Upper lobe of left lung (tissue), 6 donors: ENCODE results near the gene SCFD2. TPM values are rescaled to one million over a fixed set of nuclear protein-coding genes. Genes with fewer than 3 reads are reported as not detected.
"Not testable (repeated sequence)": the region's sequence is repeated elsewhere in the genome, so short reads cannot be mapped to it uniquely, and the experiment has no call there.

Source experiments
- ATAC-seq, 2 donors: fragments of 200-7000 bp; cut with Tn5 transposase; one replicate each; pipeline ENCODE4 v1.9.1; 2022; ENCODE audit warnings: mild to moderate bottlenecking in 2 of 2, moderate library complexity in 2 of 2; ENCODE audit not compliant: low FRiP score in 2 of 2
- DNase-seq, 2 donors: peaks; one replicate each; pipeline ENCODE4 v3.0.0-alpha.2; 2019 to 2020
- H3K27ac ChIP-seq, 4 donors: fragments of 200-600 bp; sonication (generic); one replicate each; pipeline ENCODE4 v1.5.1; 2016 to 2019
- H3K27me3 ChIP-seq, 4 donors: fragments of 200-600 bp; sonication (generic); one replicate each; pipeline ENCODE4 v1.5.1; 2017 to 2019
- H3K36me3 ChIP-seq, 4 donors: fragments of 200-600 bp; sonication (generic); one replicate each; pipeline ENCODE4 v1.5.1; 2016 to 2019
- H3K4me1 ChIP-seq, 4 donors: fragments of 200-600 bp; sonication (generic); one replicate each; pipeline ENCODE4 v1.5.1; 2018 to 2019
- H3K4me3 ChIP-seq, 4 donors: fragments of 200-600 bp; sonication (generic); one replicate each; pipeline ENCODE4 v1.5.1; 2017 to 2019; ENCODE audit warnings: mild to moderate bottlenecking in 2 of 4, moderate library complexity in 1 of 4
- H3K9me3 ChIP-seq, 4 donors: fragments of 200-600 bp; sonication (generic); one replicate each; pipeline ENCODE4 v1.5.1; 2018 to 2019
- EP300 ChIP-seq, 4 donors: sonication (generic); formaldehyde crosslinking; IDR thresholded peaks; one replicate each; pipeline ENCODE4 v1.5.1; 2017; ENCODE audit warnings: antibody characterized with exemption in 4 of 4, control low read depth in 2 of 4
- POLR2A ChIP-seq, 4 donors: fragments of 450-650 bp; IDR thresholded peaks; one replicate each; pipeline ENCODE4 v1.5.1; 2016 to 2017; ENCODE audit warnings: antibody characterized with exemption in 4 of 4, mild to moderate bottlenecking in 2 of 4
- POLR2AphosphoS5 ChIP-seq, 2 donors: sonication (generic); formaldehyde crosslinking; IDR thresholded peaks; one replicate each; pipeline ENCODE4 v1.5.1; 2017; ENCODE audit warnings: antibody characterized with exemption in 2 of 2
- WGBS, 2 donors: methylation state at CpG; one replicate each; pipeline ENCODE4 v1.1.5; 2017 to 2018; 5-methylcytosine and 5-hydroxymethylcytosine counted together
- total RNA-seq, 6 donors: library from RNA; depleted of rRNA in 4 of 6; stranded (reverse); fragments of >200 nt in 4 of 6; gene quantifications; one replicate each; pipeline versions ENCODE4 v1.1.0 to v1.2.1, GENCODE V29; 2016 to 2021
- TF ChIP-seq, protein P1 (sequence below), 6 experiments: fragments of 450-650 bp in 4 of 6; fragments of 200-600 bp in 2 of 6; sonication (generic) in 2 of 6; IDR thresholded peaks; one replicate each; pipeline ENCODE4 v1.5.1; 2016 to 2019; ENCODE audit warnings: antibody characterized with exemption in 6 of 6
- donor health status: DM: no; HTN: no; CAD: no; lungs with moderate emphysema.
- donor health status: DM: no; HTN: yes; CAD: no; lungs with severe emphysema.

The SCFD2 gene
- 10 to 100 TPM; 15.2 to 33.5 (median 20.0) TPM for total RNA-seq

DNA sequence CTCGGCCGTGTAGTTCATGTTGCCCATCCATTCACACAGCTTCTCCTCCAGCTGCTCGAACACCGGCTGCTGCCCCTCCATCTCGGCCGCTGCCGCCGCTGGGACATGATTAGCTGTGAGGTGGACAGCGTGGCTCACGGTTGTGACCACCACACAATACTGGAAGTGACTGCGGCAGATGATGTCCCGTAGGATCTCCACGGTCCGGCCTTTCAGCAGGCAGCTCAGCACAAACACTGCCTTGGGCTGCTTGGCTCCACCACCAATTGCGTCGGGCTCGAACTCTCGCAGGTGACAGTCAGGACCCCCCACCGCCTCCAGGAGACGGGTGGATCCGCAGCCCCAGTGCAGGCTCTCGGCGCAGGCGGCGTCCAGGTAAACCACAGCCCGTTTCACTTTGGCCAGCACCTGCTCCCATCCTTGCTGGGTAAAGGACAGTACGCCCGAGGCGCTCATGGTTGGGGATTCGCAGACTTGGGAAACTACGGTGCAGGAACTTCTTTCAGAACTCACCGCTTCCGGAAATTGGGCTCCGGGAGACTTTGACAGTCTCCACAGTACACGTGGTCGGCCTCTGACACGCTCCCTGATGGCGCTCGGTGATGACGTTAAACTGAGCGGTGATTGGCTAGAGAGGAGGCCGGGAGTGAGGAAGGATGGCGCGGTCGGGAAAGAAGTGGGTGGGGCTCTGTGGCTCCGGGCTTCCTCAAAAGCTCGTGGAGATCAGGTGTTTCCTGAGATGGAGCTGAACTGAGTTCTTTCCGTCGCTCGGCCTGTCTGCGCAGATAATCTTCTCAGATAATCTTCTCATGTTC is at the start of gene SCFD2:
Gene SCFD2, minus strand, starts transcription at position 576 of the 815 bp plus-strand sequence.
- Histone ChIP-seq H3K27ac (peak within 1 kb of the TSS; percentile 46 to 74 (median 56)), H3K36me3 (no peaks in the 10 kb centered on the region), H3K4me3 (peak within 1 kb of the TSS; percentile 80 to 97 (median 82)), H3K4me1 (peaks cover 19 to 30% (median 25%) of the 10 kb centered on the region in 4 donors), H3K27me3 (no peaks in the 10 kb centered on the region), H3K9me3 (no peaks in the 10 kb centered on the region)
- DNase-seq (peak; percentile 79 to 98), ATAC-seq (peak; percentile 100)
- TF ChIP-seq, protein P1, sequence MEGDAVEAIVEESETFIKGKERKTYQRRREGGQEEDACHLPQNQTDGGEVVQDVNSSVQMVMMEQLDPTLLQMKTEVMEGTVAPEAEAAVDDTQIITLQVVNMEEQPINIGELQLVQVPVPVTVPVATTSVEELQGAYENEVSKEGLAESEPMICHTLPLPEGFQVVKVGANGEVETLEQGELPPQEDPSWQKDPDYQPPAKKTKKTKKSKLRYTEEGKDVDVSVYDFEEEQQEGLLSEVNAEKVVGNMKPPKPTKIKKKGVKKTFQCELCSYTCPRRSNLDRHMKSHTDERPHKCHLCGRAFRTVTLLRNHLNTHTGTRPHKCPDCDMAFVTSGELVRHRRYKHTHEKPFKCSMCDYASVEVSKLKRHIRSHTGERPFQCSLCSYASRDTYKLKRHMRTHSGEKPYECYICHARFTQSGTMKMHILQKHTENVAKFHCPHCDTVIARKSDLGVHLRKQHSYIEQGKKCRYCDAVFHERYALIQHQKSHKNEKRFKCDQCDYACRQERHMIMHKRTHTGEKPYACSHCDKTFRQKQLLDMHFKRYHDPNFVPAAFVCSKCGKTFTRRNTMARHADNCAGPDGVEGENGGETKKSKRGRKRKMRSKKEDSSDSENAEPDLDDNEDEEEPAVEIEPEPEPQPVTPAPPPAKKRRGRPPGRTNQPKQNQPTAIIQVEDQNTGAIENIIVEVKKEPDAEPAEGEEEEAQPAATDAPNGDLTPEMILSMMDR (IDR thresholded peaks at IDR 0.05), result peak in 1 of 6 experiments; percentile 9
- TF ChIP-seq POLR2A (IDR thresholded peaks at IDR 0.05) (peak in 3 of 4 donors; percentile 25 to 49 (median 35)), EP300 (IDR thresholded peaks at IDR 0.05) (no peak), POLR2AphosphoS5 (IDR thresholded peaks at IDR 0.05) (peak; percentile 79 to 90)
- WGBS, 2 donors, result 0 to 1% methylated on average over 20 to 47 of the region's 51 CpGs

DNA sequence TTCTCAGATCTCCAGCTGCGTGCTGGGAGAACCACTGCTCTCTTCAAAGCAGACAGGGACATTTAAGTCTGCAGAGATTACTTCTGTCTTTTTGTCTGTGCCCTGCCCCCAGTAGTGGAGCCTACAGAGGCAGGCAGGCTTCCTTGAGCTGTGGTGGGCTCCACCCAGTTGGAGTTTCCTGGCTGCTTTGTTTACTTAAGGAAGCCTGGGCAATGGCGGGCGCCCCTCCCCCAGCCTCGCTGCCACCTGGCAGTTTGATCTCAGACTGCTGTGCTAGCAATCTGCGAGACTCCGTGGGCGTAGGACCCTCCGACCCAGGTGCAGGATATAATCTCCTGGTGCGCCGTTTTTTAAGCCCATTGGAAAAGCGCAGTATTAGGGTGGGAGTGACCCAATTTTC is 43.6 kb upstream of the SCFD2 start:
- H3K27ac ChIP-seq, H3K4me1 ChIP-seq, ATAC-seq, H3K4me3 ChIP-seq, H3K9me3 ChIP-seq, H3K27me3 ChIP-seq: not testable (repeated sequence)
- H3K36me3 ChIP-seq, result peaks cover 0 to 10% (median 1%) of the 10 kb centered on the region in 4 donors
- peak in 1 of 2 donors; percentile 45 for DNase-seq
- 91 to 97% methylated on average over 6 to 11 of the region's 11 CpGs for WGBS, 2 donors

DNA sequence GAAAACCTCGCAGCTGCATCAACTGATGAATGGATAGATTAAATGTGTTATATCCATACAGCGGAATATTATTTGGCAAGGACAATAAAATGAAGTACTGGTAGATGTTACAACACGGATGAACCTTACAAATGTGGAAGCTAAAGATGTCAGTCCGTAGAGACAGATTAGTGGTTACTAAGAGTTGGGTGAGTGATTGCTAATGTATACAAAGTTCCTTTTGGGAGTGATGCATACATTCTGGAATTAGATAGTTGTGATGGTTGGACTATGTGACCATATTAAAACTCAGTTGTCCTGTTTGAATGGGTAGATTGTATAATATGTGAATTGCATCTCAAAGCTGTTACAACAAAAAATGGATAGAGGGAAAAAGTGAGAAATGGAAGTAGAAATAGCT is 14.4 kb upstream of the SCFD2 start:
- Histone ChIP-seq H3K27me3 (no peaks in the 10 kb centered on the region), H3K36me3 (peaks cover 7 to 30% (median 18%) of the 10 kb centered on the region in 4 donors), H3K27ac (no peak overlapping the region), H3K4me1 (peaks cover 16 to 25% (median 20%) of the 10 kb centered on the region in 4 donors), H3K4me3 (no peak overlapping the region), H3K9me3 (no peaks in the 10 kb centered on the region)
- no peak for ATAC-seq
- WGBS, 2 donors, result 88 to 90% methylated on average over 4 of the region's 4 CpGs
- TF ChIP-seq POLR2AphosphoS5 (IDR thresholded peaks at IDR 0.05), result no peak
- TF ChIP-seq, protein P1 (IDR thresholded peaks at IDR 0.05), result no peak
- TF ChIP-seq EP300 (IDR thresholded peaks at IDR 0.05), result no peak
- TF ChIP-seq POLR2A (IDR thresholded peaks at IDR 0.05), result no peak
- no peak for DNase-seq

- no peak for ATAC-seq
These were observed 12.3 kb upstream of the SCFD2 start for GRCh38 chr4:53378171-53378482.

More at GRCh38 chr4:53378171-53378482, 12.3 kb upstream of the SCFD2 start:
- peaks cover 16 to 25% (median 20%) of the 10 kb centered on the region in 4 donors for H3K4me1 ChIP-seq
- 0 to 1% methylated on average over 7 to 10 of the region's 10 CpGs for WGBS, 2 donors
- peaks cover 0 to 9% (median 2%) of the 10 kb centered on the region in 4 donors for H3K36me3 ChIP-seq
- no peak for TF ChIP-seq EP300 (IDR thresholded peaks at IDR 0.05)
- no peak for TF ChIP-seq POLR2A (IDR thresholded peaks at IDR 0.05)
- no peak for TF ChIP-seq POLR2AphosphoS5 (IDR thresholded peaks at IDR 0.05)
- TF ChIP-seq, protein P1 (IDR thresholded peaks at IDR 0.05), result no peak
- H3K9me3 ChIP-seq, result no peaks in the 10 kb centered on the region
- H3K27me3 ChIP-seq, result no peaks in the 10 kb centered on the region
- peak overlapping the region; percentile 77 to 95 (median 85) for H3K4me3 ChIP-seq
- no peak for DNase-seq
- H3K27ac ChIP-seq, result peak overlapping the region; percentile 89 to 93 (median 91)
